Measurements from ENCODE around the gene CBFB.

- TF ChIP-seq CTCF (IDR thresholded peaks at IDR 0.05; ENCODE audit: low read depth, low read length) (no peak), EZH2phosphoT487 (IDR thresholded peaks at IDR 0.05; ENCODE audit: low read depth) (no peak)
Measured at GRCh38 chr16:67082891-67083290, 53.9 kb downstream of the CBFB start.

Data from OCI-LY3 (cell line).